HG03139 (cell line): ENCODE results near the gene MVK.
"Not testable (repeated sequence)": the region's sequence is repeated elsewhere in the genome, so short reads cannot be mapped to it uniquely, and the experiment has no call there.

Experiments used
- ATAC-seq: cut with Tn5 transposase; IDR thresholded peaks from one replicate; pipeline ENCODE4 v1.9.1; 2021; ENCODE audit not compliant: unreplicated experiment

The MVK gene

DNA sequence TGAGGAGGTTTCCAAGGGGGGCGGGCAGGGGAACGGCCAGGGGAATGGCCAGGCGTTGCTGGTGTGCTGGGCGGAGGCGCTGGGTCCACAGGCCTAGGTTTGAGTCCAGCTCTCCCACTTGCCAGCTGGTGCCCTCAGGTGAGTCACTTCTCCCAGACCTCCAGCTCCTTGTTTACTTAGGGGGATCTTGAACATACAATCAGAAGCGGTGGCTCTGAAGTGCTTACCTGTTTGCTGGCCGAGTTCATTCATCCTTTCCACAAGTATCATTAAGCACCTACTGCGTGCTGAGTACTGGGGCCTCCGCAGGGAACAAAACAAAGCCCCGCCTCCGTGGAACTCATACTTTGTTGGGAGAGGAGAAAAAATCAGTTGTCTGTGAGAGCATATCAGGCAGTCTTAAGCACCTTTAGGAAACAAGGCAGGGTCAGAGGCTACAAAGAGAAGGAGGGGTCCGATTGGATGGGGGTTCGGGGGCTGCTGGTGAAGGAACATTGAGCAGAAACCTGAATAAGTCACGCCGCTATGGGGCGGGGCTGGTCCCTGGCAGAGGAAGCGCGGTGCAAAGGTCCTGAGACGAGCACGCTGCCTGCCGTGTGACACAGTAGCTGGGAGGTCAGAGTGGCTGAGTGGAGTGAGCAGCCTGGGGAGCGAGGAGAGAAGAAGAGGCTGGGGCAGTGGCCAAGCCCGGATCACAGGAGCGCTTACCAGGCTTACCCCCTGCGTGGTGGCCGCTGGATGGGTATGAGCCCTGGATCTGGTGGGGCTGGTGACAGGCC is 15.1 kb downstream of the MVK start:
- no peak for ATAC-seq

DNA sequence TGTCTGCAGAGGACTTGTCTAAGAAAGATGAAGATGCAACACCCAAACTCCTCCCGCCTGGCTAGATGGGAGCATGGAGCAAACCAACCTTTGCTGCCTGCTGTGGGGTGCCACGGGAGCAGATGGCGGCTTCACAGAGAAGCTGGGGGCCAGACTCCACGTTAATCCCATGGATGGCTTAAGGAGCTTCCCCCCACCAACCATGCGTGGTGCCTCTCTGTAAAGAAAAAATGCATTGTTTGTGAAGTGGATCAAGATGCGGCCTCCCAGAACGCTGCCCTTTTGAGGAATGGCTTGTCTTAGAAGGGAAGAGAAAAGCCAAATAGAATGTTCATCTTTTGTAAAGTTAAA is 15.6 kb downstream of the MVK start:
- ATAC-seq = no peak

DNA sequence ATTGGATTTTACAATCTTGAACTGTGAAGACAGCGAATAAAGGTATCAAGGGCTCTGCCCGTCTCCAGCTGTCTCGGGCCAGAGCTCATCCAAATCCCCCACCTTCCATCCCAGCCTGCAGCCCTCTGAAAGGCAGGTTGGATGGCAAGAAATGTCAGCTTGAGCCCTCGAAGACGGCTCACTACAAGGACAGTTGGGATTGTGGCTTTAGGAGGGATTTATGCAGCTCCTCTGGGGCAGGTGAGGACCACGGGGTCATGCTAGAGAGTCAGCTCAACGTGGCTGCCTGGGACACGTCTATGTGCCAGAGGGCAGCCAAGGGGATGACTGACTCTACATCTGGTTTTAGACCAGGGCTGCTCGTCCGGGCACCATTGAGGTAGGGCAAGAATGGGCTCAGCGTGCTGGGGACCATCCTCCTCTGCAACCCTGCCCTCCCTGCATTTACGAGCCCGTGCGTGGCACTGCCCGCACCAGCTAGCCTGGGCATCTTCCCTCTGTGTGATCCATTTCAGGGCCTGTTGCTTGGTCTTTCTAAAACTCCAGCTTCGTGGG is 16.2 kb downstream of the MVK start:
- no peak for ATAC-seq

DNA sequence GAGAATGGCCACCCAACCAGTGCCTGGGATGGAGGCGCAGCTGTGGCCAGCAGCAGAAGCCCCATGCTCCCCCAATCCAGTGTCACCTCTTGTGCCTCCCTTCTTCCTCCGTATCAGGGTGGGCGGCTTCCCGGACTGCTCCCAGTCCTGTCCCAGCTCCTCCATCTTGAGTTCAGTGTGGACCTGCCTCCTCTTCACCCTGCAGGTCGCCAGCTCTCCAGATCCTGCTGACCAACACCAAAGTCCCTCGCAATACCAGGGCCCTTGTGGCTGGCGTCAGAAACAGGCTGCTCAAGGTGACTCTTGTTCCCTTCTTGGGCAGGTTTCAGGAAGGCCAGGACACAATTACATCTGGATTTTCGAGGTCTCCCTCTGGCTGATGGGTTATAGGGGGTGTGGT is 17.0 kb downstream of the MVK start:
- ATAC-seq = no peak

DNA sequence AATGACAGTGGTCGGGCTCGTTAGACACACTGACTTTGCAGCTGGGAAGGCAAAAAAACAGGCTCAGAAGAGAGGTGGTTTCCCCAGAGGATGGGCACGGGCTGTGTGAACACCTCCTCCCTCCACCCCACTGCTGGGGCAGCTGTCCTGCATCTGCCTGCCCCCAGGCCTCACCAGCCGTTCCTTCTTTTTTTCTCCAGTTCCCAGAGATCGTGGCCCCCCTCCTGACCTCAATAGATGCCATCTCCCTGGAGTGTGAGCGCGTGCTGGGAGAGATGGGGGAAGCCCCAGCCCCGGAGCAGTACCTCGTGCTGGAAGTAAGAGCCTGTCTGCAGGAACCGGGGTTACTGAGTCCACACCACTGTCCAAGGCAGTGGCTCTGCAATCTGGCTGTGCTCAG is 17.4 kb downstream of the MVK start:
- no peak for ATAC-seq

DNA sequence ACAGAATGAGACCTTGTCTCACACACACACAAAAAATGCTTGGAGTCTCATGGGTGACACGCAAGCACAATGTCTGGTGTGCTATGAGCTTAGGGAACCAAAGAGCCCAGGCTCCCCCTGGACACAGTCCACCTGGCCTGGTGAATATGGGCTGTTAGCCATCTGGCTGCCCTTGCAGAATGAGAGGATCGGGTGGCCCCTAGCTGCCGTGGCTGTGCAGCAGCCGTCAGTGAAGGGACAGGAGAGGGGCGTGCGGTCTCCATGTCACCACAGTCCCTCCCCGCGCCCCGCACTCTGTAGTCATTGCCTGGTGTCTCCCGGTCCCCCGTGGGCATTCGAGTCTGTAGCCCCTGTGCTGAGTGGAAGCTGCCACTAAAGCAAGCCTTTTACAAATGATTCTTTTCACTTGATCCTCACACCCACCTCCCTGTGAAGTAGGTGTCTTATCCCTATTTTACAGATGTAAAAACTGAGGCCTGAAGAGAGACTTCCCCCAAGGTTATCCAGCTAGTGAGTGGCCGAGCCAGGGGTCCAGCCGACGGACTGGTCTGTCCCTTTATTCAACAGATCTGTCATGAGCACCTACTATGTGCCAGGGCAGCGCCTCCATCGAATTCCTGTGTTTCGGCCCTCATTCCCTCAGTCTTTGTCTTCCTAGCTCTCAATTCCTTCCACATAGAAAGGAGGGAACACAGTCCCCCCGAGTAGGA is 18.8 kb downstream of the MVK start:
- no peak for ATAC-seq

DNA sequence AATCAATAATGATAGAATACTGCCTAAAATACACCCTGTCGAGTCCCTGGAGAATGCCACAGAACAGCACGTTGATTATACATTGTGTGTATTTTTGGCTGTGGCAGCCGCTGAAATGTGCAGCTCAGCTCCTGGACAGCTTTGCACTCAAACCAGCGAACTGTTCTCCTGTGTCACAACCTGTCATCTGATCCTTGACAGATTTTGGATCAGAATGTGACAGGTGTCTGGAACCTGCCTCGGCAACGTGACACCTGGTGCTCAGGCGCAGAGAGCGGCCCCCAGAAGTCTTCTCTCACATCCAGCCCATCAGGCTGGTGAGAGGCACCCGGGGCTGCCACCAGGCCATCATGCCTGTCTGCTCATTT is 19.3 kb downstream of the MVK start:
- no peak for ATAC-seq

DNA sequence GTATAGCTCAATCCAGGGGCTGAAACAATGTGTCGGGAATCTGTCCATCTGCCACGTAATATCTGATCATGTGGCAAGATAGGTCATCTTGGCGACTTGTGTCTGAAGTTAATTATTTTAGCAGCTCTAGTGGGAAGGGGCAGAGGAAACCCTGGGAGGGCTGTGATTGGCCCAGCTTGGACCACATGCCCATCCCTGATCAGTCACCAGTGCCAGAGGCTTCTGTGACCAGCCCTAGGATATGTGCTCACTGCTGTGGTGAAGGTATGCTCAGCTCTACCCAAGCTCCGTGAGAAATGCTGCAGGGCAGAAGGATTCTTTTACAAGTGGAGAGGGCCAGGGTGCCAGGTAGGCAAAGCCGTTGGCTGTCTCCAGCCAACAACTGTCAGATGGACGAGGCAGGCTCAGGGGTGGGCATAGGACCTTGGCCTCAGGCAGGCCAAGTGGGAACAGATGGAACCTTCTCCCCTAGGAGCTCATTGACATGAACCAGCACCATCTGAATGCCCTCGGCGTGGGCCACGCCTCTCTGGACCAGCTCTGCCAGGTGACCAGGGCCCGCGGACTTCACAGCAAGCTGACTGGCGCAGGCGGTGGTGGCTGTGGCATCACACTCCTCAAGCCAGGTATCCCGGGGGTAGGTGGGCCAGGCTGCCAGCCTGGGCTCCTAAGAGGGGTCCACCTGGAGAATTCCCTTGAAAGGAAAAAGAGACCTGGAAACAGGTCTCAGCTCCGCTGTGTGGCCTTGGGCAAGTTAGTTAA is 21.1 kb downstream of the MVK start:
- no peak for ATAC-seq

DNA sequence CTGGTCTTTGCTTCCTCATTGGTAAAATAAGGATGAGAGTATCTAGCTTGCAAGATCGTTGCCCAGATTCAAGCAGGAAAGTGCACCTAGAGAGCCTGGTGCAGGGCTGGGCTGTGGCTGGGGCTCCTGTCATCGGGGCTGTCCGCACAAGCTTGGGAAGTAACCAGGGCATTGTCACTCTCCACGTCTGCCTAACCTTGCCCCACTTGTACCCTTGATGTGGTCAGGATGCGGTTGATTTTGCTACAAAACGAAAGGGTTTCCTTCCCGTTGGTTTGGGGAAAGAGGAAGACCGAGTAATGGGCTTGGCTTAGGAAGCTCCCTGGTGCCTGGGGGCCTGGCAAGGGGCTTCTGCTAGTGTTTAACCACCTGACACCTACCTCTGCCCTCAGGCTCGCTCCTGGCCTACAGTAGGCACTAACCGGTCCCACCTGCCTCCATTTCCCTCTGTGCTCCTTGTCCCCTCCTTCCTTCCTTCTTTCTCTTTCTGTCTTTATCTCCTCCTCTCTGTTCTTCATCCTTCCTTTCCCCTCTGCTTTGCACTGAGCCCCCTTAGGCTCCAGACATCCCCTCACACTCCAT is 21.8 kb downstream of the MVK start:
- no peak for ATAC-seq

DNA sequence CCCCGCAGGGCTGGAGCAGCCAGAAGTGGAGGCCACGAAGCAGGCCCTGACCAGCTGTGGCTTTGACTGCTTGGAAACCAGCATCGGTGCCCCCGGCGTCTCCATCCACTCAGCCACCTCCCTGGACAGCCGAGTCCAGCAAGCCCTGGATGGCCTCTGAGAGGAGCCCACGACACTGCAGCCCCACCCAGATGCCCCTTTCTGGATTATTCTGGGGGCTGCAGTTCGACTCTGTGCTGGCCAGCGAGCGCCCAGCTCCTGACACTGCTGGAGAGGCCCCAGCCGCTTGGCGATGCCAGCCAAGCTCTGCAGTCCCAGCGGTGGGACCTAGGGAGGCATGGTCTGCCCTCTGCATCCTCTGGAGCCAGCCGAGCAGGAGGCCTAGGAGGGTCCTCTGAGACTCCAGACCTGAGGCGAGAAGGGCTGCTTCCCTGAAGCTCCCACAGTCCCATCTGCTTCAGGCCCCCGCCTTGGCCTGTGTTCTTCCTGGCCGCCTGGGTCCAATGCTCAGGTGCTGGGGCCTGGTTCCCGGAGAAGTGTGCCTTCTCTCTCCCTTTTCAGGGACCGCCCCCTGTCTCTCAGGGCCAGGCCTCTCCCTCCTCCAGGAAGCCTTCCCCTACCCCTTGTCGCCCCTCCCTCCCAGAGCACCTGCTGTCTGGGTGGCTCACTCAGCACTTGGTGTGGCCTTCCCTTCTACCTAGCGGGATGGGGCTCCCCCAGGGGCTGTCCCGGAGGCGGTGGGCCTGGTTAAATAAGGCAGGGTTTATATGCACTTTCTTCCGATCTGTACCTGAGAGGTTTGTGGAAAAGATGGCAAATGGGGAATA is 23.0 kb downstream of the MVK start:
- no peak for ATAC-seq

DNA sequence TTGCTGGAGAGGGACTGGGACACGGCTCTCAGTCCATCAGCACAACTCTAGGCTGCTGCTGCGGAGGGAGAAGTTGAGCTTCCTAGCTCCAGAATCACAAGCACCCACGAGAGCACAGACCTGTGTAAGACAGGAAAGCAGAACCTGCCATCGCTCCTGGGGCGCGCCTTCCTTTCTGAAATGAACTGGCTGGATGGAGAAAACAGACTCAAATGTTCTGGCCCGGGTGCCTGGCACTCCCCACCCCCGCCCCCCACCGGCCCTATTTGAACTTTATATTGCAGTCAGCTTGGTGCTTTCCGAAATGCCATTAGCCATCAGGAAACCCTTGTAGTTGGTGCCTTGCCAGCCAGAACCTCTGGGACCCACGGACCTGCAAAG is 23.8 kb downstream of the MVK start:
- no peak for ATAC-seq

DNA sequence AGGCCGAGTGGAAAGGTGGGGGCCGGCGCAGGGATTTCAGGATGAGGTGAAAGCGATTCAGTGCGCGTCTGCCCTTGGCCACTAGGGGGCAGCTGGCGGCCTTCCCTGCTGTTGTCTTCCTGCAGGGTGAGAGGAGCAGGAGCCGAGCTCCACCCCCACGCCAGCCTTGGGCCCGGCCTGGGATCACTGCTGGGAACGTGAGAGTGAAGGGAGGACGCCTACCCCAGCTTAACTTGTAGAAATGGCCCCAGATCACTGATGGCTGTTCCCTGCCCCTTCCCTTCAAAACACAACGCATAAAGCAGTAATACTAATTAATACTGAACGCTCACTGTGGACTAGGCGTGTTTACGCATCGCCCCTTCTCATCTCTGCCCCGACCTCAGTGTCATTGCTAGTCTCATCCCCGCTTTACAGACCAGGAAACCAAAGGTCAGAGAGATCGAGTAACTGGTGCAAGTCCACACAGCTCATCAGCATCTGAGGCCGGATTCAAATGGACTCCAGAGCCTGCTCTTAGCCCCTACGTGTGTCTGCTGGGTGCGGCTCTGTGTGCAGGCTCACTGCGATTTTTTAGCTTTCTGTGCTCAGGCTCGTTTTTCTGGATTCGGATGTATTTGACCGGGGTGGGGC is 24.3 kb downstream of the MVK start:
- no peak for ATAC-seq

DNA sequence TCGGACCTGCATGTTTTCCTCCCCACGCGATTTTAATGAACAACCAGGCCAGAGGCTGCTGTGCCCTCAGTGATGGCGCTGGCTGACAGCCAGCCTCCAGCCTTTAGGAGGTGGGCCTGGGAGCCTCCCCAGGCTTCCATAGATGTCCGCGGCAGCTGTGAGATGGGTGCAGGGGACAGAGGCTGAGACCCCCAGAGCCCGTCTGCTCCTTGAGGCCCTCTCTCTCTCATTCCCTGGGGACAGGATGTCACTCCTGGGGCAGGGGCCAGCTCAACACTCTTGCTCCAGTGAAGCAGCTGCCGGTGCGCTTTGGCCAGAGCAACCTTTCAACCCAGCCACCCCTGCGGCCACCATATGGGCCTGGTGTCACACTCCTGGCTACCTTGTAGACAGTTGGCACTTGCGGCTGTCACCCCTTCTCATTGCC is 24.8 kb downstream of the MVK start:
- ATAC-seq = no peak

DNA sequence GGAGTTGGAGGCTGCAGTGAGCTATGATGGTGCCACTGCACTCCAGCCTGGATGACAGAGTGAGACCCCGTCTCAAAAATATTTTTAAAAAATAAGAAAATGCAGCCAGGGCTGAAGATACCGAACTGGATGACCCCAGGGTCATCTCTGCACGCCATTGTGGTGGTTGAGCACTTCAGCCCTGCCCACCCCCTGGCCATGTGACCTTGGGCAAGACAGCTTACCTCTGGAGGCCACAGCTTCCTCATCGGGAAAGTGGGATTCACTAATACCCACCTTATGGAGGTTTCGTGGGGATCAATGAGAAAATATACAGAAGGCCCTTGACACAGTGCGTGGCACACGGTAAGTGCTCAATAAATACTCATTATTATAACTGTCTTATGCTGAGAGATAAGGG is 25.5 kb downstream of the MVK start:
- ATAC-seq = no peak

DNA sequence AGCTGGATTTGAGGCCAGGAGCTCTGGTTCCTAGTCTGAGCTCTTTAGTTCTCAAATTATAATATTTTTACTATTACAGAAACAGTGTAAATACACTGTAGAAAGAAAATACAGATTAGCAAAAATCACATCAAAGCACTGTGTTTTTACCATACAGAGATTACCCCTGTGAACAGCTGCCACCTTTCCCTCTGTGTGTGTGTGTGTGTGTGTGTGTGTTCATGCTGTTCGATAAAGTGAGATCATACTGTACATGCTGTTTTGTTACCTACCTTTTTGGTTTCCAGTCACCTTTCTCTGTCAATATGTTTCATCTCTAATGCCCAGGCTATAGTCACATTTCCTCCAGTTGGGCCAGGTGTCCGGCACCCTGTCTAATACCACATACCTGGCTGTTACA is 26.9 kb downstream of the MVK start:
- no peak for ATAC-seq

DNA sequence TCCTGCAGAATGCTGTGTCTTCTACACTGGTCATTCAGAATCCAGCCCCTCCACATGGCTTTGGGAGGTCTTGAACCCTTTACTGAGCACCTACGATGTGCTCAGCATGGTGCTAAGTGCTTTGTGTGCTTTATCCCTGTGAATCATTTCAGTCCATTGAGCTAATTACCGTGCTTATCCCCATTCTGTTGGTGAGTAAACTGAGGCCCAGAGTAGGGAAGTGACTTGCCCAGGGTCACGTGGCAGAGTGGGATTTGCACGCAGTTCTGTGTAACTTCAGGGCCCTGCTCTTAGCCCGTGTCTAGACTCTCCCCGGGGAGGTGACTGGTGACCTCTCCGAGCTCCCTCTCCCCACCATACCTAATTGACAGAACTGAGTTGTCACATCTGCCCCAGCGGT is 27.4 kb downstream of the MVK start:
- no peak for ATAC-seq

DNA sequence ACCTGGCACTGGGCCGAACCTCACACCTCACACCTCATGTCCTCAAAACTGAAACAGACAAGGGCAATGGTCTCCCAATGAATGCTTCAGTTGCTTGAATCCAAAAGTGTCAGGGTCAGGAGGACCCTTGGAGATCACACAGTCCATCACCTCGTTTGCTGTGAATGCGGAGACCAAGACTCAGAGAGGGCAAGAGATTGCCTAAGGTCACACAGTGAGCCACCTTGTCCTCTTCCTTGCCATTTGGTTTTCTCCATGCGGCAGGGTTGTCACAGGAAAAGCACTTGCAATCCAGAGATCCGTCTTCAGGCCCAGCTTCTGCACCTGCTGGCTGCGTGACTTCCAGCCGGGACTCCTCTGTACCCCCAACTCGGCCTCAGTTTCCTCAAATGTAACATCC is 28.0 kb downstream of the MVK start:
- no peak for ATAC-seq

DNA sequence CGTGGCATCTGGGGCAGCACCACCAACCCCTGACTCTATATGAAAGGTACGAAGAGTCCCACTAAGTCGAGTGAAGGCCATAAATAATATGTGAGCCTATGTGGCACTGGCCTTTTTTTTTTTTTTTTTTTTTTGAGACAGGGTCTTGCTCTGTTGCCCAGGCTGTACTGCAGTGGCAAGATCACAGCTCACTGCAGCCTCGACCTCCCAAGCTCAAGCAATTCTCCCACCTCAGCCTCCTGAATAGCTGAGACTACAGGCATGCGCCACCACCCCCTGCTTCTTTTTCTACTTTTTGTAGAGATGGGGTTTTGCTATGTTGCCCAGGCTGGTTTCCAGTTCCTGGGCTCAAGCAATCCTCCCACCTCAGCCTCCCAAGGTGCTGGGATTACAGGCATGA is 28.5 kb downstream of the MVK start:
- not testable (repeated sequence) for ATAC-seq

DNA sequence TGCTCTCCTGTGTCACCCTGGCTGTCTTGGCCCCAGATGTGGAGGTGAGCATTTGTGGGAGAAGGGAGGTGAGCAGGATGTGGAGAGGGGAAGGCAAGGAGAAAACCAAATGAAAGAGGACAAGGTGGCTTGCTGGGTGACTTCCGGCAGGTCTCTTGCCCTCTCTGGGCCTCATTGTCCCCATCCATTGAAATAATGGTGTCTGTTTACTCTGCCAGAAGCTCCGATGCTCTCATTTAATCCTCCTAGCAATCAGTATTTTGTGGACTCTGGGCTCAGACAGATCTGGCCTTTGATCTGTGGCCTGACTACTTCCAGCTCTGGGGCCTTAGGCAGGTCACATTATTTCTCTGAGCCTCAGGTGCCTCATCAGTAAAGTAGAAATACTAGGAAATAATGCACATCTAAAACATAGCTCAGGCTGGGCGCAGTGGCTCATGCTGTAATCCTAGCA is 30.6 kb downstream of the MVK start:
- no peak for ATAC-seq

DNA sequence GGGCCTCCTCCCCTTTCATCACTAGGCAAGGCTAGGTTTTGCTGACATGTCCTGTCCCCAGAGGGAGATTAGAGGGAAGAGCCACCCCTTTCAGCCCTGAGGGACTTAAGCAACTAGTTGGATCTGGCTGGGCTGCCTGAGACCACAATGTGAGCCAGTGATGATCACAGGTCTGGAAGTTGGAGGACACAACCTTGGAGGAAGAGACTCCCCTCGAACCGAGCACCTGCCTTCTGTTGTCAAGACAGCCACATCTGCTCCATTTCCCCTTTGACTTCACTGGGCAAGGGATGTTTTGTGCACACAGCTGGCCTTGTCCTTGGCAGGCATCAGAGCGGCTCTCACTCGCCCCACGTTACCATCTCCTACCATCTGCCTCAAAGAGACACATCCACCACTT is 31.4 kb downstream of the MVK start:
- no peak for ATAC-seq
